ENCODE results near the gene PPP4R4. TPM values are rescaled to one million over a fixed set of nuclear protein-coding genes. Genes with fewer than 3 reads are reported as not detected.

The PPP4R4 gene
- polyA plus RNA-seq, 3 donors: 0.08 TPM; not detected in 2

- Mint-ChIP-seq H3K27ac (no peak overlapping the region), H3K4me3 (no peak overlapping the region), H3K36me3 (no peaks in the 10 kb centered on the region), H3K27me3 (ENCODE audit: low read depth in 3 of 3) (peaks cover 6 to 14% (median 10%) of the 10 kb centered on the region in 3 donors), H3K9me3 (peaks cover 0 to 10% (median 3%) of the 10 kb centered on the region in 7 donors), H3K4me1 (no peaks in the 10 kb centered on the region)
- Histone ChIP-seq H3K9ac (ENCODE audit: insufficient read depth, low read length, poor library complexity, severe bottlenecking) (no peak overlapping the region), H3K36me3 (replicated peaks in 1 of 2; ENCODE audit: control insufficient read depth in 1 of 2, insufficient read depth in 2 of 2, low read length in 2 of 2) (no peaks in the 10 kb centered on the region), H4K20me1 (ENCODE audit: insufficient read depth, low read length) (no peaks in the 10 kb centered on the region), H3K27ac (ENCODE audit: low read depth in 1 of 2, low read length in 2 of 2) (no peak overlapping the region), H3K79me2 (ENCODE audit: insufficient read depth, low read length) (no peaks in the 10 kb centered on the region), H3K4me3 (replicated peaks in 1 of 3; ENCODE audit: low read depth in 2 of 3, low read length in 3 of 3) (no peak overlapping the region), H3K4me1 (ENCODE audit: control insufficient read depth in 1 of 2, insufficient read depth in 2 of 2, low read length in 2 of 2) (no peaks in the 10 kb centered on the region), H3K4me2 (replicated peaks; ENCODE audit: extremely low read depth, low read length, poor library complexity, severe bottlenecking) (no peak overlapping the region), H2AFZ (ENCODE audit: insufficient read depth, low read depth, low read length, poor library complexity, severe bottlenecking) (no peak overlapping the region), H3K27me3 (ENCODE audit: control insufficient read depth in 2 of 2, insufficient read depth in 2 of 2, low read length in 2 of 2) (peaks cover 0 to 3% of the 10 kb centered on the region in 2 donors), H3K9me3 (replicated peaks in 1 of 2; ENCODE audit: control insufficient read depth in 1 of 2, insufficient read depth in 1 of 2, low read length in 2 of 2) (no peaks in the 10 kb centered on the region)
- intact Hi-C loops (cut with micrococcal nuclease): no loop called here
- TF ChIP-seq CTCF (IDR thresholded peaks at IDR 0.05): no peak
- no peak for DNase-seq
- no CpG with 5 or more reads among the region's 1 CpG for WGBS (ENCODE audit: insufficient coverage)
Observed at GRCh38 chr14:94316692-94317091, 142.6 kb downstream of the PPP4R4 start.

GRCh38 chr14:94317259-94317658 is 143.1 kb downstream of the PPP4R4 start:
- DNase-seq: no peak
- intact Hi-C loops (cut with micrococcal nuclease): no loop called here

More at GRCh38 chr14:94317259-94317658, 143.1 kb downstream of the PPP4R4 start:
- Histone ChIP-seq H3K9me3 (replicated peaks in 1 of 2; ENCODE audit: control insufficient read depth in 1 of 2, insufficient read depth in 1 of 2, low read length in 2 of 2) (no peaks in the 10 kb centered on the region), H4K20me1 (ENCODE audit: insufficient read depth, low read length) (no peaks in the 10 kb centered on the region), H3K27ac (ENCODE audit: low read depth in 1 of 2, low read length in 2 of 2) (no peak overlapping the region), H3K27me3 (ENCODE audit: control insufficient read depth in 2 of 2, insufficient read depth in 2 of 2, low read length in 2 of 2) (peaks cover 0 to 3% of the 10 kb centered on the region in 2 donors), H3K9ac (ENCODE audit: insufficient read depth, low read length, poor library complexity, severe bottlenecking) (no peak overlapping the region), H3K79me2 (ENCODE audit: insufficient read depth, low read length) (no peaks in the 10 kb centered on the region), H2AFZ (ENCODE audit: insufficient read depth, low read depth, low read length, poor library complexity, severe bottlenecking) (no peak overlapping the region), H3K4me3 (replicated peaks in 1 of 3; ENCODE audit: low read depth in 2 of 3, low read length in 3 of 3) (no peak overlapping the region), H3K4me1 (ENCODE audit: control insufficient read depth in 1 of 2, insufficient read depth in 2 of 2, low read length in 2 of 2) (no peaks in the 10 kb centered on the region), H3K36me3 (replicated peaks in 1 of 2; ENCODE audit: control insufficient read depth in 1 of 2, insufficient read depth in 2 of 2, low read length in 2 of 2) (no peaks in the 10 kb centered on the region), H3K4me2 (replicated peaks; ENCODE audit: extremely low read depth, low read length, poor library complexity, severe bottlenecking) (no peak overlapping the region)
- H3K4me1 Mint-ChIP-seq: no peaks in the 10 kb centered on the region
- no CpG with 5 or more reads among the region's 4 CpGs for WGBS (ENCODE audit: insufficient coverage)
- no peak overlapping the region for H3K27ac Mint-ChIP-seq
- H3K27me3 Mint-ChIP-seq (ENCODE audit: low read depth in 3 of 3): peaks cover 6 to 14% (median 13%) of the 10 kb centered on the region in 3 donors
- H3K36me3 Mint-ChIP-seq: no peaks in the 10 kb centered on the region
- no peak for TF ChIP-seq CTCF (IDR thresholded peaks at IDR 0.05)
- H3K4me3 Mint-ChIP-seq: no peak overlapping the region
- peaks cover 0 to 10% (median 3%) of the 10 kb centered on the region in 7 donors for H3K9me3 Mint-ChIP-seq

All from CD14-positive monocyte (primary cell).